ENCODE results near the gene GTSF1L.

GTSF1L gene

DNA sequence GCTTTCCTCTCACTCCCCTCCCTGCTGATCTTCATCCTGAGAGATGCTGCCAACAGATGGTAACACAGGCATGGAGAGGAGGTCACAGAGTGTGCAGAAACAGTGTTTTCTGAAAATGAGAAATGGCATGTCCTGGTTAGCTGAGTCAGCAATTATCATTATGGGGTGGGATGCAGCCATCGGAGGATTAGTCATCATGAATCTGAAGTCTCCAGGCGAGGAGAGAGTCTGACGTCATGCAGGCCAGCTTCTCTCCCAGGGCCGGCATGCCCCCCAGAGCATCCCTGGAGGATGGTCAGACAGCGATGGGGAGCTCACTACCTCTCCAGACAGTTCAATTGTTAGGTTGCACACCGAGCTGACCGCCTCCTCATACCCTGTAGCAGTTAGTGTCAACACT is 4.7 kb upstream of the GTSF1L start:
- TF ChIP-seq, protein P1, sequence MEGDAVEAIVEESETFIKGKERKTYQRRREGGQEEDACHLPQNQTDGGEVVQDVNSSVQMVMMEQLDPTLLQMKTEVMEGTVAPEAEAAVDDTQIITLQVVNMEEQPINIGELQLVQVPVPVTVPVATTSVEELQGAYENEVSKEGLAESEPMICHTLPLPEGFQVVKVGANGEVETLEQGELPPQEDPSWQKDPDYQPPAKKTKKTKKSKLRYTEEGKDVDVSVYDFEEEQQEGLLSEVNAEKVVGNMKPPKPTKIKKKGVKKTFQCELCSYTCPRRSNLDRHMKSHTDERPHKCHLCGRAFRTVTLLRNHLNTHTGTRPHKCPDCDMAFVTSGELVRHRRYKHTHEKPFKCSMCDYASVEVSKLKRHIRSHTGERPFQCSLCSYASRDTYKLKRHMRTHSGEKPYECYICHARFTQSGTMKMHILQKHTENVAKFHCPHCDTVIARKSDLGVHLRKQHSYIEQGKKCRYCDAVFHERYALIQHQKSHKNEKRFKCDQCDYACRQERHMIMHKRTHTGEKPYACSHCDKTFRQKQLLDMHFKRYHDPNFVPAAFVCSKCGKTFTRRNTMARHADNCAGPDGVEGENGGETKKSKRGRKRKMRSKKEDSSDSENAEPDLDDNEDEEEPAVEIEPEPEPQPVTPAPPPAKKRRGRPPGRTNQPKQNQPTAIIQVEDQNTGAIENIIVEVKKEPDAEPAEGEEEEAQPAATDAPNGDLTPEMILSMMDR (IDR thresholded peaks at IDR 0.05): no peak
- DNase-seq: no peak
- Mint-ChIP-seq H3K27me3 (ENCODE audit: low read depth, poor library complexity) (peaks cover 12% of the 10 kb centered on the region), H3K4me1 (no peaks in the 10 kb centered on the region), H3K9me3 (no peaks in the 10 kb centered on the region), H3K27ac (no peak overlapping the region), H3K36me3 (ENCODE audit: low read depth) (no peaks in the 10 kb centered on the region), H3K4me3 (no peak overlapping the region)

DNA sequence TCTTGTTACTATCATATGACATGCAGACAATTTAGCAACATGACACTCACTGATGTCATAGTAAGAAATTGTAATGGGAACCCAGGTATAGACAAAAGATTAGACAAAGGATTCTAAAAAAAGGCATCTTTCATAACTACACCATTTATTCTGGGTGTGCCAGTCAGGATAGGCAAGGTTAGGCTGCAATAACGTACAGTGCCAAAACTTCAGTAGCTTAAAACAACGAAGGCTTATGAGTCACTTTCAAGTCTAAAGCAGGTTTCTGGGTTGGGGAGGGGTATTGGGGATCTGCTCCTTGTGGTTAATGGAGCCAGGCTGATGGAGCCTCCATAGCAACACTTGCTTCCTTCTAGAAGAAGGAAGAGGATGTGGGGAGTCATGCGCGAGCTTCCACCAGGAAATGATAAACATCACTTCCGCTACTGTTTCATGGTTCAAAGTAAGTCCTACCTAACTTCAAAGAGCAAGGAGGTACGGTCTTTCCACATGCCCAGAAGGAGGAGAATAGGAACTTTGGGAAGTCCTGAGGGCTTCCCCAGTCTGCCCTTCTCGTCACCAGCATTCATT is 2.0 kb upstream of the GTSF1L start:
- H3K4me3 Mint-ChIP-seq: no peak overlapping the region
- no peak overlapping the region for H3K27ac Mint-ChIP-seq
- no peaks in the 10 kb centered on the region for H3K4me1 Mint-ChIP-seq
- H3K9me3 Mint-ChIP-seq: no peaks in the 10 kb centered on the region
- H3K27me3 Mint-ChIP-seq (ENCODE audit: low read depth, poor library complexity): peaks cover 11% of the 10 kb centered on the region
- no peak for DNase-seq
- no peaks in the 10 kb centered on the region for H3K36me3 Mint-ChIP-seq (ENCODE audit: low read depth)
- TF ChIP-seq, protein P1 (IDR thresholded peaks at IDR 0.05): no peak

DNA sequence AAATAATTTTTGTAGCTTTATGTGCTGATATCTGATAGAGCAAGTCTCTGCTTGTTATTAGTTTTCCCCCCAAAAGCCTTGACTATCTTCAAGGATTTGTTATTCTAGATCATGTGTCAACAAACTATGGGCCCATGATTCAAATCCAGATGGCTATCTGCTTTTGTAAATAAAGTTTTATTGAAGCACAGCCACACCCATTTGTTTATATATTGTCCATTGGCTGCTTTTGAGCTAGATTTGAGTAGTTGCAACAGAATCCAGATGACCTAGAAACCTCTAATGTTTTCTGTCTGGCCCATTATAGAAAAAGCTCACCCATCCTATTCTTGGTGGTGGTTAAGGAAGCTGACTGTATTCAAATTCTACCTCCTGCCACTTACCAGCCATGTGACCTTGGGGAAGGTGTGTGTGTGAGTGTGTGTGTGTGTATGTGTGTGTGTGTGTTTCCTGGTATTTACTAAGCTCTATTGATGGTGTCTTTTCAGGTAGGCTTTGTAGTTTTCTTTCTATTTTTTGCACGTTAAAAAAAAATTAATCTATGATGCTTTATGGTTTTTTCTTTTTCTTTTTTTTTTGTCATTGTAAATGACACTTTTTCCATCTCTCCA is 1.3 kb upstream of the GTSF1L start:
- no peak for DNase-seq
- Mint-ChIP-seq H3K27ac (no peak overlapping the region), H3K9me3 (no peaks in the 10 kb centered on the region), H3K4me3 (no peak overlapping the region), H3K27me3 (ENCODE audit: low read depth, poor library complexity) (peaks cover 10% of the 10 kb centered on the region), H3K4me1 (no peaks in the 10 kb centered on the region), H3K36me3 (ENCODE audit: low read depth) (no peaks in the 10 kb centered on the region)
- TF ChIP-seq, protein P1 (IDR thresholded peaks at IDR 0.05): no peak

DNA sequence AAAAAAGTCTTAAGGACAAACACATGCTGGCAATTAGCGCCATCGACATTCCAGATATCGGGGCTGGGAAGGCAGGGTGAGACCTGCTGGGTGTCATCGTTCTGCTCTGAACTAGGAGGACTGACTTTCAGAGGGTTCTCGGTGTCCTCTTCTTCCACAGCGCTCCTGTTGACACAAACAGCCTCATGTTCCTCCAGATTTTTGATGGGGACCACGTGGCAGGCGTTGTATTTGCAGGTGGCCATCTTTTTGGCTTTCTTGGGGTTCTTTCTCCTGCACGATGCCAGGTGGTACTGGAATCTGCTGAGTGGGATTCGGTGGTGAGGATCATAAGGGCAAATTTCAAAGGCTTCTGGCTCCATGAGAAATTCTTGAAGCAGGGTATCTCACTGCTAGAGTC is 469 bp downstream of the GTSF1L start:
- Mint-ChIP-seq H3K27ac (no peak overlapping the region), H3K36me3 (ENCODE audit: low read depth) (no peaks in the 10 kb centered on the region), H3K27me3 (ENCODE audit: low read depth, poor library complexity) (peaks cover 10% of the 10 kb centered on the region), H3K4me3 (no peak overlapping the region), H3K4me1 (no peaks in the 10 kb centered on the region), H3K9me3 (no peaks in the 10 kb centered on the region)
- TF ChIP-seq, protein P1 (IDR thresholded peaks at IDR 0.05): no peak
- no peak for DNase-seq

DNA sequence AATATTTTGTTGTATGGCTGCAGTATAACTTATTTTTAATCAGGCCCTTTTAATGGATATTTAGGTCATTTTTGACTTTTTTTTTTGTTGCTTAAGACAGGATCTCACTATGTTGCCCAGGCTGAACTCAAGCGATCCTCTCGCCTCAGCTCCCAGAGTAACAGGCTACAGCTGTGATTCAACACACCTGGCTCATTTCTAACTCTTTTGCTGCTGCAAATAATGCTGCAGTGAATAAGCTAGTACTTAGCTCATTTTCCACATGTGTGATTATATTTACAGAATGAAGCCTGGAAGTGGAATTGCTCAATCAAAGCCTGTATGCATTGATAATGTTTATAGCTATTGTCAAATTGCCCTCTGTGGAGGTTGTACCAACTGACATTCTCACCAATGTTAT is 1.1 kb downstream of the GTSF1L start:
- no peak overlapping the region for H3K4me3 Mint-ChIP-seq
- H3K9me3 Mint-ChIP-seq: no peaks in the 10 kb centered on the region
- no peaks in the 10 kb centered on the region for H3K36me3 Mint-ChIP-seq (ENCODE audit: low read depth)
- TF ChIP-seq, protein P1 (IDR thresholded peaks at IDR 0.05): no peak
- DNase-seq: no peak
- peaks cover 4% of the 10 kb centered on the region for H3K4me1 Mint-ChIP-seq
- peaks cover 7% of the 10 kb centered on the region for H3K27me3 Mint-ChIP-seq (ENCODE audit: low read depth, poor library complexity)
- H3K27ac Mint-ChIP-seq: no peak overlapping the region

DNA sequence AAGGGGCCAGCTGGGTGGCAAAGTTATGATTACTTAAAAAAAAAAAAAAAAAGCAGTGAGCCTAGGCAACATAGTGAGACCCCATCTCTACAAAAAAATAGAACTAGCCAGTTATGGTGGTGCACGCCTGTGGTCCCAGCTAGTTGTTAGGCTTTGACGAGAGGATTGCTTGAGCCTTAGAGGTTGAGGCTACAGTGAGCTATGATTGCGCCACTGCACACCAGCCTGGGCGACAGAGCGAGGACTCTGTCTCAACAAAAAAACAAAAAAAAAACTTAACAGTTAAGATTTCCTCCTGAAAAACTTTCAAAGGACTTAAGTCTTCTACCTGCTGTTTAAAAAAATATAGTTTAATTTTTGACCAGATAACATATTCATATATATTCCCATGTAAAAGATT is 2.4 kb downstream of the GTSF1L start:
- H3K4me1 Mint-ChIP-seq: peaks cover 7% of the 10 kb centered on the region
- peaks cover 6% of the 10 kb centered on the region for H3K36me3 Mint-ChIP-seq (ENCODE audit: low read depth)
- TF ChIP-seq, protein P1 (IDR thresholded peaks at IDR 0.05): no peak
- DNase-seq: no peak
- no peak overlapping the region for H3K4me3 Mint-ChIP-seq
- H3K27ac Mint-ChIP-seq: no peak overlapping the region
- H3K9me3 Mint-ChIP-seq: no peaks in the 10 kb centered on the region
- peaks cover 3% of the 10 kb centered on the region for H3K27me3 Mint-ChIP-seq (ENCODE audit: low read depth, poor library complexity)

Measured in nephron progenitor cell (in vitro differentiated cells).